B cell (primary cell): ENCODE results near the gene GPX7. TPM values are rescaled to one million over a fixed set of nuclear protein-coding genes. Genes with fewer than 3 reads are reported as not detected.

Experiments used
- ATAC-seq: fragments of 200-7000 bp; cut with Tn5 transposase; one replicate; pipeline ENCODE4 v1.10.0; 2021; ENCODE audit warnings: low read depth, mild to moderate bottlenecking, moderate number of reproducible peaks, moderate library complexity
- CTCF ChIA-PET: fragments of 350-600 bp; sonication (Branson Sonifier 250); formaldehyde crosslinking; loops from one replicate; lab custom pipeline; 2021; ENCODE audit warnings: antibody characterized with exemption, inconsistent platforms; lab: Charles Lee
- POLR2A ChIA-PET: fragments of 350-600 bp; sonication (Branson Sonifier 250); formaldehyde crosslinking; loops from one replicate; lab custom pipeline; 2021; ENCODE audit warnings: antibody characterized with exemption; lab: Charles Lee
- DNase-seq: peaks from one replicate; pipeline ENCODE4 v3.0.0; 2013
- H2AFZ ChIP-seq: 2 replicates; pipeline ENCODE4 v1.6.1; 2012; ENCODE audit warnings: mild to moderate bottlenecking, low read depth, low read length; ENCODE audit not compliant: insufficient read depth, poor library complexity, severe bottlenecking
- H3K27ac ChIP-seq, 2 donors: 1 replicate in 1 of 2; 2 replicates in 1 of 2; pipeline ENCODE4 v1.5.1; 2012 to 2013; ENCODE audit warnings: low read length in 2 of 2, mild to moderate bottlenecking in 2 of 2, moderate library complexity in 1 of 2
- H3K27me3 ChIP-seq, 4 experiments: fragments of 200-600 bp in 1 of 4; sonication (generic) in 1 of 4; replicated peaks in 1 of 4; 1 replicate in 2 of 4; 2 replicates in 2 of 4; pipeline versions ENCODE4 v1.6.1 to v1.7.0; 2013 to 2016; ENCODE audit warnings: low read length in 3 of 4, mild to moderate bottlenecking in 2 of 4, mixed read lengths in 1 of 4, moderate library complexity in 1 of 4; ENCODE audit not compliant: insufficient read depth in 4 of 4, control insufficient read depth in 3 of 4; ENCODE audit errors: control extremely low read depth in 1 of 4
- H3K36me3 ChIP-seq, 2 experiments: replicated peaks in 1 of 2; 1 replicate in 1 of 2; 2 replicates in 1 of 2; pipeline versions ENCODE4 v1.6.1 to v1.7.1; 2013; ENCODE audit warnings: low read length in 1 of 2; ENCODE audit not compliant: insufficient read depth in 2 of 2, control insufficient read depth in 1 of 2; ENCODE audit errors: control extremely low read depth in 1 of 2, extremely low read depth in 1 of 2
- H3K4me1 ChIP-seq, 2 donors: fragments of 200-600 bp in 1 of 2; sonication (generic) in 1 of 2; 1 replicate in 1 of 2; 2 replicates in 1 of 2; pipeline versions ENCODE4 v1.5.1 to v1.6.1; 2013 to 2017; ENCODE audit warnings: low read length in 2 of 2; ENCODE audit not compliant: control insufficient read depth in 2 of 2, insufficient read depth in 2 of 2
- H3K4me2 ChIP-seq: replicated peaks from 2 replicates; pipeline ENCODE3; 2012; ENCODE audit warnings: mild to moderate bottlenecking, low read depth, low read length; ENCODE audit not compliant: poor library complexity, severe bottlenecking
- H3K4me3 ChIP-seq, 5 experiments: fragments of 200-600 bp in 1 of 5; sonication (generic) in 1 of 5; 1 replicate in 3 of 5; 2 replicates in 2 of 5; pipeline versions ENCODE4 v1.5.1 to v1.7.0; 2011 to 2016; ENCODE audit warnings: low read length in 4 of 5, mild to moderate bottlenecking in 4 of 5, low read depth in 2 of 5, control low read depth in 1 of 5, moderate library complexity in 1 of 5; ENCODE audit not compliant: insufficient read depth in 1 of 5; ENCODE audit errors: control extremely low read depth in 1 of 5, extremely low read depth in 1 of 5
- H3K79me2 ChIP-seq: fragments of 200-600 bp; sonication (generic); one replicate; pipeline ENCODE4 v1.6.0; 2016; ENCODE audit warnings: low read length; ENCODE audit not compliant: control insufficient read depth, insufficient read depth
- H3K9ac ChIP-seq: fragments of 200-600 bp; sonication (generic); 2 replicates; pipeline ENCODE4 v1.6.1; 2017; ENCODE audit warnings: mild to moderate bottlenecking, low read length, moderate library complexity
- H3K9me3 ChIP-seq, 3 donors: one replicate each; pipeline versions ENCODE4 v1.6.1 to v1.7.1; 2013; ENCODE audit warnings: low read length in 2 of 3; ENCODE audit not compliant: control insufficient read depth in 2 of 3, insufficient read depth in 1 of 3; ENCODE audit errors: control extremely low read depth in 1 of 3
- H4K20me1 ChIP-seq: 2 replicates; pipeline ENCODE4 v1.6.0; 2012; ENCODE audit warnings: mild to moderate bottlenecking, low read length; ENCODE audit not compliant: insufficient read depth, control insufficient read depth, poor library complexity, severe bottlenecking
- H3K27ac Mint-ChIP-seq: one replicate; pipeline ENCODE4 v1.8.0; 2021; ENCODE audit warnings: mixed read lengths
- H3K27me3 Mint-ChIP-seq: one replicate; pipeline ENCODE4 v1.8.0; 2021; ENCODE audit warnings: mixed read lengths
- H3K4me1 Mint-ChIP-seq: one replicate; pipeline ENCODE4 v1.8.0; 2021; ENCODE audit warnings: mixed read lengths
- H3K4me3 Mint-ChIP-seq: one replicate; pipeline ENCODE4 v1.8.0; 2021; ENCODE audit warnings: mixed read lengths
- H3K9me3 Mint-ChIP-seq: one replicate; pipeline ENCODE4 v1.8.0; 2022; ENCODE audit warnings: mixed read lengths; ENCODE audit not compliant: insufficient read depth
- EZH2 ChIP-seq: IDR thresholded peaks from 2 replicates; pipeline ENCODE4 v1.6.1; 2012; ENCODE audit warnings: borderline replicate concordance, low read depth, mild to moderate bottlenecking, moderate library complexity, low read length; ENCODE audit not compliant: insufficient read depth, poor library complexity, severe bottlenecking
- WGBS: methylation state at CpG from one replicate; pipeline ENCODE4 v1.1.5; 2013; ENCODE audit warnings: missing lambda C conversion rate; ENCODE audit not compliant: insufficient coverage; 5-methylcytosine and 5-hydroxymethylcytosine counted together
- intact Hi-C: fragments of 100-400 bp; cut with micrococcal nuclease; formaldehyde crosslinking; loops from one replicate; pipeline ENCODE4 v1.10.0; 2022
- polyA plus RNA-seq: library from polyadenylated mRNA; depleted of rRNA; stranded (reverse); fragments of >200 nt; gene quantifications from 2 replicates; pipeline ENCODE4 v1.2.3, GENCODE V29; 2012
- total RNA-seq, 2 donors: library from RNA; stranded (reverse); fragments of 120-200 nt in 1 of 2; gene quantifications; 1 replicate in 1 of 2; 2 replicates in 1 of 2; pipeline versions ENCODE4 v1.2.3 to v1.2.4, GENCODE V29; 2013 to 2022
- TF ChIP-seq, protein P1 (sequence below): fragments of 200-600 bp; IDR thresholded peaks from one replicate; pipeline ENCODE4 v1.8.0; 2022; ENCODE audit warnings: antibody characterized with exemption, mild to moderate bottlenecking

Gene GPX7
- total and polyA plus RNA-seq, 2 donors (not counting 1 experiment from before 2014, with no cell fraction given): 21.4 to 27.6 TPM

DNA sequence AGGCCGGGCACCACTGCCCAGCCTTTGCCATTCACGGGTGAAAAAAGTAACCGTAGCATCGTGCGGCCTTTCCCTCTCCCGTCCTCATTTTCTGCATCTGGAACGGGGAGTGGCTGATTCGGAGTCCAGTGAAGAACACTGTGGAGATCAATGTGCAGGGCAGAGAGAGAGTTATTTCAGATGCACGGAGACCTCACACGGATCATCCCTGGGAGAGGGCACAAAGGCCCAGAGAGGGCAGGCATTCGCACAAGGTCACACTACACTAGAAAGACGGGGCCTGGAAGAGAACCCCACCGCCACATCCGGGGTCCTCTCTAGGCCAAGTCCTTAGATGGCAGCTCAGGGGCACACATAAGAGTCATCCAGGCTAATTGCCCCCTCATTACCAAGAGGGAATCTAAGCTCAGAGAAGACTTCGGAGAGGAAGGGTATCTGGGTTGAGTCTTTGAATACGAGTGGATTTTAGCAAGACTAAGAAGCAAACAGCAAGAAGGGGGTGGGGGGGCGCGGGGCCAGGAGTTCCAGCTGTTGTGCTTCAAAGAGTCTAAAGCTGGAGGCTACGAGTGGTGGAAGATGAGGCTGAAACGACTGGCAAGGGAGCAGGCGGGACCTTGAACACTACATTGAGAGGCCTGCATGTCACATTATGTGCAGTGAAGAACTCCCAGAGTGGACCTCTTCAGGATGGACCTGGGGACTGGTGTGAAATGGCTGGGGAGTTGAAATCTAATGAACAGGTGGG is 857 bp downstream of the GPX7 start:
- H3K4me1 Mint-ChIP-seq: peaks cover 50% of the 10 kb centered on the region
- H3K4me3 Mint-ChIP-seq: peak overlapping the region; percentile 93
- TF ChIP-seq, protein P1, sequence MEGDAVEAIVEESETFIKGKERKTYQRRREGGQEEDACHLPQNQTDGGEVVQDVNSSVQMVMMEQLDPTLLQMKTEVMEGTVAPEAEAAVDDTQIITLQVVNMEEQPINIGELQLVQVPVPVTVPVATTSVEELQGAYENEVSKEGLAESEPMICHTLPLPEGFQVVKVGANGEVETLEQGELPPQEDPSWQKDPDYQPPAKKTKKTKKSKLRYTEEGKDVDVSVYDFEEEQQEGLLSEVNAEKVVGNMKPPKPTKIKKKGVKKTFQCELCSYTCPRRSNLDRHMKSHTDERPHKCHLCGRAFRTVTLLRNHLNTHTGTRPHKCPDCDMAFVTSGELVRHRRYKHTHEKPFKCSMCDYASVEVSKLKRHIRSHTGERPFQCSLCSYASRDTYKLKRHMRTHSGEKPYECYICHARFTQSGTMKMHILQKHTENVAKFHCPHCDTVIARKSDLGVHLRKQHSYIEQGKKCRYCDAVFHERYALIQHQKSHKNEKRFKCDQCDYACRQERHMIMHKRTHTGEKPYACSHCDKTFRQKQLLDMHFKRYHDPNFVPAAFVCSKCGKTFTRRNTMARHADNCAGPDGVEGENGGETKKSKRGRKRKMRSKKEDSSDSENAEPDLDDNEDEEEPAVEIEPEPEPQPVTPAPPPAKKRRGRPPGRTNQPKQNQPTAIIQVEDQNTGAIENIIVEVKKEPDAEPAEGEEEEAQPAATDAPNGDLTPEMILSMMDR: no peak
- TF ChIP-seq EZH2: no peak
- Histone ChIP-seq H3K4me3 (peak overlapping the region; percentile 60 to 70 (median 62)), H3K9ac (peak overlapping the region; percentile 84), H3K4me2 (peak overlapping the region; percentile 93), H4K20me1 (no peaks in the 10 kb centered on the region), H3K4me1 (peaks cover 34 to 46% of the 10 kb centered on the region in 2 donors), H3K27me3 (no peaks in the 10 kb centered on the region), H3K27ac (peak overlapping the region; percentile 42 to 73), H2AFZ (peak overlapping the region; percentile 94), H3K79me2 (peaks cover 55% of the 10 kb centered on the region), H3K36me3 (peaks cover 0 to 18% of the 10 kb centered on the region in 2 experiments), H3K9me3 (no peaks in the 10 kb centered on the region)
- no peaks in the 10 kb centered on the region for H3K27me3 Mint-ChIP-seq
- H3K9me3 Mint-ChIP-seq: no peaks in the 10 kb centered on the region
- ATAC-seq (no peak), DNase-seq (no peak)
- peak overlapping the region; percentile 93 for H3K27ac Mint-ChIP-seq
- intact Hi-C loops: loop anchor here (1.0 to 5.0 kb wide), 5 partner anchors 29 to 84 kb away; partner anchors contain the start of gene TUT4
- POLR2A ChIA-PET: interaction anchor here (0.8 to 3.5 kb wide), 6 partner anchors 10 to 70 kb away, joined by 3 to 31 read pairs (median 4); partner anchors contain the start of gene TUT4
- 44% methylated on average over 21 of the region's 21 CpGs for WGBS
- CTCF ChIA-PET: interaction anchor here (1.0 kb wide), 2 partner anchors 34 to 84 kb away, joined by 3 to 4 read pairs; no protein-coding TSS in a partner anchor
